GM18502 (cell line): Measurements from ENCODE around the gene ZBTB8B.

Source experiments
- ATAC-seq: cut with Tn5 transposase; IDR thresholded peaks from one replicate; pipeline ENCODE4 v1.9.1; 2021; ENCODE audit warnings: mild to moderate bottlenecking; ENCODE audit not compliant: unreplicated experiment, poor library complexity

Gene ZBTB8B

DNA sequence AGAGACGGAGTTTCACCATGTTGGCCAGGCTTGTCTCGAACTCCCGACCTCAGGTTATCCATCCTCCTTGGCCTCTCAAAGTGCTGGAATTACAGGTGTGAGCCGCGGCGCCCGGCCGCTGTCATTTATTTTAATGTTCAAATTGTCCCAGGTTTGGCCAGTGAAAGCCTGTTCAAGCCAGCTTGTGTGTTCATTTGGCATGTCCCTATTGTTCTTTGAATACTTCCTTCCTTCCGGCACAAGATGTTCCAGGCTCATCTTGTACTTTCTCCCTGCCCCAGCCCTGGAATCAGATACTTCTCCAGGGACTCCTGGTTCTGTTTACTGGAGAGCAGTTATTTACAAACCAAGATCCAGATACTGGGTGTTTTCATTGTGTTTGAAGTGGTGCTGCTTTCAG, 37.0 kb downstream of the ZBTB8B start:
- no peak for ATAC-seq

DNA sequence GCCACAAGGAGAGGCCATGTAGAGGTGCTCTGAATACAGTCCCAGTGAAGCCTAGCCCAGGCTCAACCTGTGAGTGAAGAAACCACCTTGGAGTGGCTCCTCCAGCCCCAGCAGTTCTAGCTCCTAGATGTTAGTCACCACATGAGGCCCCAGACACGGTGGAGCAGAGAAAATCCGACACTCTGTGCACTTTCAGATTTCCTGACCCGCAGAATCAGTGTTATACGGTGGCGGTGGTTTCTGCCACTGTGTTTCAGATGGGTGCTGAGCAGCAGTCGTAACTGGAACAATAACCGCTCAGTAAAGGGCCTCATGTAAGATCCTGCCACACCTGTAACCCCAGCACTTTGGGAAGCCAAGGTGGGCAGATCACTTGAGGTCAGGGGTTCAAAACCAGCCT, 38.3 kb downstream of the ZBTB8B start:
- no peak for ATAC-seq

DNA sequence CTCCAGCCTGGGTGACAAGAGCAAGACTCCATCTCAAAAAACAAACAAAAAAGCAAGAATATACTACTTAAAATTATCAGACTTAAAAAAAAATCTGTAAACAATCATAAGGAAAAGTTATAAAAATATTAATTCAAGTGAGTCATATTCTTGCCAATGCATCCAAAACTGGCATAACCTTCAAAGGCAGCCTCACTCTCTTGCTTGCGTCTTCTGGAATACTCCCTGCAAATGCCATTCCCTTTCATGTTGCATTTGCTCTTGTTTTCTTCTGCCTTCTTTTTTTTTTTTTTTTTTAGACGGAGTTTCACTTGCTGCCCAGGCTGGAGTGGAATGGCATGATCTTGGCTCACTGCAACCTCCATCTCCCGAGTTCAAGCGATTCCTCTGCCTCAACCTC, 42.1 kb downstream of the ZBTB8B start:
- ATAC-seq, result no peak

DNA sequence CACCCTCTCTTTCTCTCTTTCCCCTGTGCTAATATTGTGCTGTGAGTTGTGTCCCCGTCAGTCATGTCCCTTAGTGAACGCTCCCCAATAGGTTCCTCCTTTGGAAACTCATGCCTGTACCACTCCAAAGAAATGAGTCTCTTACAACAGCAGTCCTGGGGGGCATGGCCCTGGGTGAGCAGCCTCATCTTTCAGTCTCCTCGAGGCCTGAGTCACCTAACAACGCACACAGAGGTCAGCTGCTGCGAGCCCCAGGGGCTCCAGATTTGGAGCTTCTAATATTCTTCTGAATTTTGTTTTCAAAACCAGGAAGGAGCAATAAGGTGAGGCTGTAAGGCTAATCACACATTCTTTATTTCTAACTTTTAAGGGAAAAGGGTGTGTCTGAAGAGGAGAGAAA, 43.9 kb downstream of the ZBTB8B start:
- no peak for ATAC-seq

DNA sequence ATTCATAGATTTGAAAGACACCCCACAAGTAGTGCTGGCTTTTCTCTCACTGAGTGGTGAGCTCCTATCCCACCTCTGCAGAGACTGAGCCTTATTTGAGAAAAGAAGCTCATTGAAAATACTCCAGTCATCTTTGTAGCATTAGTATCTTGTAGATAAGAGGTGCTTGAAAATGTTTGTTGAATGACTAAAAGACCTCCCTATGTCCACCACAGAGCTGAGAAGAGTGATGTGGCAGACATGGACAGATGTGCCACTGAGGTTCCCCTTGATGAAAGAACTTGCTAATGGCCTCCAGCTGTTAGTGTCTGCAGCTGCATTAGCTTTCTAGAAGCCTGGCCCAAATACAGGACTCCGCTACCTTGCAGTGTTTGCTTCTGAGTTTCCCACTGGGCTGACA, 45.1 kb downstream of the ZBTB8B start:
- no peak for ATAC-seq
